Measurements from ENCODE around the gene ZNF142. TPM values are rescaled to one million over a fixed set of nuclear protein-coding genes. Genes with fewer than 3 reads are reported as not detected.

The ZNF142 gene
- total and polyA plus RNA-seq, 12 donors: 4.4 to 29.5 (median 22.0) TPM

GRCh38 chr2:218622606-218623365, 36.6 kb downstream of the ZNF142 start:
- TF ChIP-seq CTCF (IDR thresholded peaks at IDR 0.05): no peak
- WGBS, 2 donors: 46 to 47% methylated on average over 7 of the region's 7 CpGs
- peaks cover 0 to 17% (median 5%) of the 10 kb centered on the region in 9 donors for H3K4me1 ChIP-seq
- H3K27ac ChIP-seq: peak overlapping the region in 1 of 10 donors; percentile 61
- intact Hi-C loops (cut with DNase I): no loop called here
- no peak for DNase-seq
- no peaks in the 10 kb centered on the region for H3K9me3 ChIP-seq
- no peaks in the 10 kb centered on the region for H3K27me3 ChIP-seq
- no peaks in the 10 kb centered on the region for H3K36me3 ChIP-seq
- peak in 5 of 8 donors; percentile 13 to 70 (median 39) for ATAC-seq
- H3K4me3 ChIP-seq: no peak overlapping the region

GRCh38 chr2:218621007-218621406, 38.4 kb downstream of the ZNF142 start:
- Histone ChIP-seq H3K27ac (no peak overlapping the region), H3K4me3 (no peak overlapping the region), H3K27me3 (no peaks in the 10 kb centered on the region), H3K4me1 (peaks cover 0 to 17% (median 5%) of the 10 kb centered on the region in 9 donors), H3K9me3 (no peaks in the 10 kb centered on the region), H3K36me3 (no peaks in the 10 kb centered on the region)
- intact Hi-C loops (cut with DNase I): no loop called here
- WGBS, 2 donors: 81 to 83% methylated on average over 7 of the region's 7 CpGs
- TF ChIP-seq CTCF (IDR thresholded peaks at IDR 0.05): no peak
- no peak for DNase-seq
- ATAC-seq: no peak

DNA sequence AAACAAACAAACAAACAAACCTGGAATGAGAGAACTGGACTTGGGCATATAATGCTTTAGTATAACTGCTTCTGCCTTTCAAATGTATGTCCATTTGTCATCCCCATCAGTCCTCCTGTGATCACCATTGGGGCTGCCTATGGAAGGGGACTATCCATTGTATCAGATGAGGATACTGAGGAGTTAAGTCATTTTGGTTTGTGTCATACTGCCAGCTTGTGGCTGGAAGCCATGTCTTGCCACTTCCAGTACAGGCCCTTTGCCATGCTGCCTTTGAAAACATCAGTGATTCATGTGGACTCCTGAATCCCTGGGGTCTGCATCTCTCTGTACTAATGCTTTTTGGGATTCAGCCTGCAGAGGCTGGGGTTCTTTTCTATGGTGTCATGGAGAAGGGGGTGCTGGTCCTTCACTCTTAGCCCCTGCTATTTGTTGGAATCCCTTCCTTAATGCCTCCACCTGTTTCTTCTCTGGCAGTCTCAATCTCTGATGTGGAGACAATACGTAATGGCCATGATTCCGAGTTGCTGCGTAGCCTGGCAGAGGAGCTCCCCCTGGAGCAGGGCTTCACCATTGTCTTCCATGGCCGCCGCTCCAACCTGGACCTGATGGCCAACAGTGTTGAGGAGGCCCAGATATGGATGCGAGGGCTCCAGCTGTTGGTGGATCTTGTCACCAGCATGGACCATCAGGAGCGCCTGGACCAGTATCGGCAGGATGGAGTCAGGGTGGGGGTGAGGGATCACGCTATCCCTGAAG, 41.1 kb downstream of the ZNF142 start:
- Histone ChIP-seq H3K27me3 (no peaks in the 10 kb centered on the region), H3K4me1 (peaks cover 0 to 12% (median 5%) of the 10 kb centered on the region in 9 donors), H3K4me3 (no peak overlapping the region), H3K27ac (no peak overlapping the region), H3K36me3 (no peaks in the 10 kb centered on the region), H3K9me3 (no peaks in the 10 kb centered on the region)
- ATAC-seq (no peak), DNase-seq (no peak)
- peak in 1 of 9 donors; percentile 5 for TF ChIP-seq CTCF (IDR thresholded peaks at IDR 0.05)
- 88% methylated on average over 9 of the region's 9 CpGs for WGBS, 2 donors
- intact Hi-C loops (cut with DNase I): no loop called here

- Histone ChIP-seq H3K9me3 (no peaks in the 10 kb centered on the region), H3K4me3 (no peak overlapping the region), H3K36me3 (no peaks in the 10 kb centered on the region), H3K27me3 (no peaks in the 10 kb centered on the region), H3K27ac (no peak overlapping the region), H3K4me1 (no peaks in the 10 kb centered on the region)
- WGBS, 2 donors: 72 to 81% methylated on average over 6 of the region's 6 CpGs
- TF ChIP-seq CTCF (IDR thresholded peaks at IDR 0.05): no peak
- intact Hi-C loops (cut with DNase I): no loop called here
- ATAC-seq (no peak), DNase-seq (no peak)
These were observed 43.5 kb downstream of the ZNF142 start for GRCh38 chr2:218615868-218616315.

Data from heart right ventricle (tissue), 16 donors.